CD4-positive, alpha-beta T cell treated with Interferon gamma for 1 hour (primary cell): ENCODE data around the gene HSD11B1.

Experiments used
- DNase-seq: peaks from one replicate; pipeline ENCODE4 v3.0.0-alpha.2; 2020

The HSD11B1 gene

DNA sequence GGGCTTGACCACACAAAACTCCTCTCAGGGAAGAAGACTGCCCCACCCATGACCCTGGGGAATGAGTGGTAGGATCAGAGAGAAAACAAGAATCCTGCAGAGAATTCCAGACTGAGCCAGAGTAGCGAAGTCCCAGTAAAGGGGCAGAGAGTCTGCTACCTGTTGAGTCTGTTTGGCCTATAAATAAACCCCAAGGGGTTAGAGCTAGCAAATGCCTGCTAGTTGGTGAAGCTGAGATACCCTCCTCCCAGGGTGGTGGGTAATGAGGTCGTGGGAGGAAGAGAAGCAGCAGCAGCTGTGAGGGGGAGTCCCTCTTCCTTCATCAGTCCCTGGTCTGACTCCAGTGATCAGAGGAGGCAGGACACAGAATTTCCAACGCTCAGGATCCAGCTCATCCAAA is 53.8 kb downstream of the HSD11B1 start:
- no peak for DNase-seq

GRCh38 chr1:209759829-209760359 is 55.2 kb downstream of the HSD11B1 start:
- no peak for DNase-seq

- no peak for DNase-seq
Observed at GRCh38 chr1:209761011-209761635, 56.5 kb downstream of the HSD11B1 start.

DNA sequence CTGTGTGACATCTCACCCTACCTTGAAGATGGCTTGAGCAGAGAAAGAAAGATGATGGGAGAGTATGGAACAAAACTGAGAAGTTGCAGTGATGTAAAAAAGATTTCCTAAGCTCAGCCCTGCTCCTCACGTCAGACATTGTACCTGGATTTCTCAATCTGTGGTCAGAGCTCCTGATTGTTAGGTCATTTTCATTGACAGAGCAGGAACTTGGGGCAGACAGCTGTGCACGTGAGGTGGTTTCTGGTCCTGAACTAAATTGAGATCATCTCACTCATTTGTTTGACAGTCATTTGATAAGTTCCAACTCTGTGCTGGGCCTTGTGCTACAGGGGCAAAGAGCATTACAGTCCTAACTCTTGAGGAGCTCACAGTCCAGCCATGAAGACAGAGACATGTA is 61.4 kb downstream of the HSD11B1 start:
- DNase-seq, result peak; percentile 30

- no peak for DNase-seq
Observed at GRCh38 chr1:209767096-209767495, 62.5 kb downstream of the HSD11B1 start.

DNA sequence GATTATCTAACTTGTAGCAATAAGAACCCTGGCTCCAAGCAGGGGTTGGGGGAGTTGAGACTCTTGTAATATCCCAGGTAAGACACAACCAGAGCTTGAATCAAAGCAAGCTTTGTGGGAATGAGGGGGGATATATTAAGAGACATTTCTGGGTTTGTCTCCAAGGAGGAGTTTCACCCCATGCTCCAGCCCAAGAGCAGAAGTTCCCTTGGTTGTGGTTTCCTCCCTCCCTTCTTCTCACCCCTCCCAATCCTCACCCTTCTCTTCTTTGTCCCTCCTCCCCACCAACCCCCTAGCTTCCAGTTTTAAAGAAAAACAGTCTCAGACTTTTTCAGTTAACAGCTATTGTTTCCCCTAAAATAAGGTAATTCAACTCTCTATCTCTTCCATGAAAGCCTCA is 63.1 kb downstream of the HSD11B1 start:
- DNase-seq, result no peak

GRCh38 chr1:209768354-209768774 is 63.7 kb downstream of the HSD11B1 start:
- DNase-seq, result peak; percentile 79

GRCh38 chr1:209769171-209769904 is 64.7 kb downstream of the HSD11B1 start:
- DNase-seq, result peak; percentile 68

DNA sequence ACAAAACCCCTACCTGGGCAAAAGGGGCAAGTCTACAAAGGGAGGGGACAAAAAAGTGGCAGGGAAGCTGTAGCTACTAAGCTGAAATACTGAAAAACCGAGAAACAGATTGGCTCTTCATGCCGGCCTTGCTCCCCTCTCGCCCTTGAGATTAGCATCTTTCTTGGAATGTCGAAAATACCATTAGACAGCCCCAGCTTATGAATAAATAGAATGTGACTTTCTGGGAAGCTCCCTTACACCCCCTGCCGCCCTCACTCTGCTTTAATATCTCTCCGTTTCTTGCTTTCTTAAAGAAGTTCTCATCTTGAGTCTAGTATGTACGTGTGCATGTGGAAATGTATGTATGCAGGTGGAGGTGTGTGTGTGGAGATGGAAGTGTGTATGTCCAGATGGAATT is 65.3 kb downstream of the HSD11B1 start:
- no peak for DNase-seq

- DNase-seq, result no peak
Observed at GRCh38 chr1:209770636-209771415, 66.2 kb downstream of the HSD11B1 start.

DNA sequence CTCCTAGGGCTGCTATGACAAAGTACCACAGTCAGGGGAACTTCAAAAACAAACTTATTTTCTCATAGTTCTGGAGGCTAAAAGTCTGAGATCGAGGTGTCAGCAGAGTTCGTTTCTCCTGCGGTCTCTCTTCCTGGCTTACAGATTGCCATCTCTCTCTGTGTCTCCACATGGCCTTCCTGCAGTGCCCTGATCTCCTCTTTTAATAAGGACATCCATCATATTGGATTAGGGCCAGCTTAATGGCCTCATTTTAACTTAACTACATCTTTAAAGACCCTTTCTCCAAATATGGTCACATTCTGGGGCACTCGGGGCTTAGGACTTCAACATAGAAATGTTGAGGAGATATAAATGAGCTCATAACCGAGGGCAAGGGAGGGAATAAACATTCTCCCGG is 67.5 kb downstream of the HSD11B1 start:
- DNase-seq, result no peak

GRCh38 chr1:209774592-209774991 is 69.9 kb downstream of the HSD11B1 start:
- DNase-seq, result no peak

DNA sequence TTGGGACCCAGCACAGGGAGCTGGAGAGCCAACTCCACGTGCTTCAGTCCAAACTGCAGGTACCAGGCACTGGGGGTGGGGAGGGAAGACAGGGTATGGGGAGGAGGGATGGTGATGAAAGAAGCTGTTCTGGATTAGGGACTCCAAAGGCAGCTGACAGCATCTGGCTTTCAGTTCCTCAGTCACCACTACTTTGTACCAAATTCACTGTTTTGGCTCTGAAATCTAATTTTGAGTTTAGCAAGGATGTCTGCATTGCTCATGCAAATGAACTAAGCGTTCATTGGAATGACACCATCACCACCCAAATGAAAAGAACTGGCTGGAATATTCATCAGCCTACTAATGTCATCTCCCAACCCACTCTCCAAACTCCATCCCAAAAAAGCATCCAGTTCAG is 71.0 kb downstream of the HSD11B1 start:
- DNase-seq, result no peak

DNA sequence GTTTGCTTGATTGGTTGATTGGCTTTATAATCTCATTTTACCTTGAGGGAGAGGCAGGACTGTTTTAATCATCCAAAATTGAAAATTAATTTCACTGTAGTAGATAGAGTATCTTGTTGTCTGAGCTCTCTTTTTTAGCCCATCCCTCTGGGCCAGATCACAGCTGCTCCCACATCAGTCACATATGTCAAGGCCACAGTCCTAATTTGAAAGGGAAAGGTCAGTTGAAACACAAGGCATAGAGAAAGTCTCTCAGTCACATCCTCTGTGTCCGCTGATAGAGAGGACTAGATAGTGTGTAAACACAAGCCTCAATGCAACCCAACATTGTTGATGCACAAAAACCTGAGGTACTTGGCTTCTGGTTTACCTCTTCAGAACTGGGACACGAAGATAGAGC is 72.9 kb downstream of the HSD11B1 start:
- no peak for DNase-seq

- DNase-seq, result no peak
Observed at GRCh38 chr1:209778102-209778501, 73.5 kb downstream of the HSD11B1 start.

- no peak for DNase-seq
Observed at GRCh38 chr1:209780268-209780667, 75.6 kb downstream of the HSD11B1 start.

GRCh38 chr1:209783386-209783785 is 78.7 kb downstream of the HSD11B1 start:
- no peak for DNase-seq
